ENCODE measurements around the gene NAIP.
"Not testable (repeated sequence)": the region's sequence is repeated elsewhere in the genome, so short reads cannot be mapped to it uniquely, and the experiment has no call there.

NAIP gene, protein sequence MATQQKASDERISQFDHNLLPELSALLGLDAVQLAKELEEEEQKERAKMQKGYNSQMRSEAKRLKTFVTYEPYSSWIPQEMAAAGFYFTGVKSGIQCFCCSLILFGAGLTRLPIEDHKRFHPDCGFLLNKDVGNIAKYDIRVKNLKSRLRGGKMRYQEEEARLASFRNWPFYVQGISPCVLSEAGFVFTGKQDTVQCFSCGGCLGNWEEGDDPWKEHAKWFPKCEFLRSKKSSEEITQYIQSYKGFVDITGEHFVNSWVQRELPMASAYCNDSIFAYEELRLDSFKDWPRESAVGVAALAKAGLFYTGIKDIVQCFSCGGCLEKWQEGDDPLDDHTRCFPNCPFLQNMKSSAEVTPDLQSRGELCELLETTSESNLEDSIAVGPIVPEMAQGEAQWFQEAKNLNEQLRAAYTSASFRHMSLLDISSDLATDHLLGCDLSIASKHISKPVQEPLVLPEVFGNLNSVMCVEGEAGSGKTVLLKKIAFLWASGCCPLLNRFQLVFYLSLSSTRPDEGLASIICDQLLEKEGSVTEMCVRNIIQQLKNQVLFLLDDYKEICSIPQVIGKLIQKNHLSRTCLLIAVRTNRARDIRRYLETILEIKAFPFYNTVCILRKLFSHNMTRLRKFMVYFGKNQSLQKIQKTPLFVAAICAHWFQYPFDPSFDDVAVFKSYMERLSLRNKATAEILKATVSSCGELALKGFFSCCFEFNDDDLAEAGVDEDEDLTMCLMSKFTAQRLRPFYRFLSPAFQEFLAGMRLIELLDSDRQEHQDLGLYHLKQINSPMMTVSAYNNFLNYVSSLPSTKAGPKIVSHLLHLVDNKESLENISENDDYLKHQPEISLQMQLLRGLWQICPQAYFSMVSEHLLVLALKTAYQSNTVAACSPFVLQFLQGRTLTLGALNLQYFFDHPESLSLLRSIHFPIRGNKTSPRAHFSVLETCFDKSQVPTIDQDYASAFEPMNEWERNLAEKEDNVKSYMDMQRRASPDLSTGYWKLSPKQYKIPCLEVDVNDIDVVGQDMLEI (N-terminal part only)

GRCh38 chr5:71025289-71025953 lies at the start of gene NAIP:
NAIP (minus strand) TSS chr5:71025339; CDS start chr5:71012915, 12,424 bp downstream.
- not testable (repeated sequence) for DNase-seq

DNA sequence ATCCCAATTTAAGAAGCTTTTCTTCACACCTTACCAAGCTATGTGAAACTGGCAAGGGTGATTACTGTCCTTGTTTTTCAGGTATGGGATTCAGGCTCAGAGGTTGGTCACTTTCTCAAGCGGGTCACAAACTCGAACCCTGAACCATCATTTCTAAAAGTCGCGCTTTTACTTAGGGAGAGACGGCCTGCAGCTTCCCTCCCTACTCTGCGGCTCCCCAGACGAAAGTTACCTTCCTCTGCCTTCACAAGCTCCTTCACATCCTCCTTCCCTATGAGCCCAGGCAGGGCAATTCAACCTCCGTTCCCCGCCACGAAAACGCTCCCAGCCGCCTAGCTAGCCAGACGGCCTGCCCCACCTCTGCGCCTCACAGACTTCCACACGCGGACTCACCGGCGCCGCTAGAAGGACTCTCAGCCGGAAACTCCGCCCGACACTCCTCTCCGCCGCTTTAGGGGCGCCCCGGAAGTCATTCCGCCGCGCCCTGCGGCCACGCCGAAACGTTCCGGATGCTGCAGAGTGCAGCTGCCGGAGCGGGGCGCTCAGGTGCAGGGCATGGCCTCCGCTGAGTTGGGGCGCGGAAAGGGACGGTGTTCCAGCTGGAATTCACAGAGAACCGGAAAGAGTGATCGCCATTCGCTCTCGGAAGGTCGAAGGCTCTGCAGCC lies 42.3 kb upstream of the NAIP start, which contains the start of gene GTF2H2:
TSS of gene GTF2H2 (minus strand) at position 415 of the 667 bp plus-strand sequence. CDS start 4,913 bp downstream, outside the sequence.
- not testable (repeated sequence) for DNase-seq

DNA sequence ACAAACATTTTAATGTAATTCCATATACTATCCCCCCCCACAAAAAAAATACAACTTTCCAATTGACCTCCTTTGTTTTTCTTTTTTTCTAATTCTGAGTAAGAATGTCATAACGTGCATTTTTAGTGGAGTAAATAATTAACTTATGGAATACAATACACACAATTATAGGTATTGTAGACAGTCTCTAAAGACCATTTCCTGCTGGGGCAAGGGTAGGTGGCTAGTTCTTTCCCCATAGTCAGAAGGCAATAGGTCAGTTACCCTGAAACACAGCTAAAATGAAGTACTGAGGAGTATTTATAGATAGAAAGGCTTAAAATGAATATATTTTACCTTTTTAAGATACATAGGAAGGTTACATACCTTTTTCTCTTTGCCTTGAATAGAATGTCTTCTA lies 36.2 kb upstream of the NAIP start:
- DNase-seq, result not testable (repeated sequence)

GRCh38 chr5:71059426-71059825 lies 34.3 kb upstream of the NAIP start:
- not testable (repeated sequence) for DNase-seq

- not testable (repeated sequence) for DNase-seq
Observed at GRCh38 chr5:71044808-71045207, 19.7 kb upstream of the NAIP start.

DNA sequence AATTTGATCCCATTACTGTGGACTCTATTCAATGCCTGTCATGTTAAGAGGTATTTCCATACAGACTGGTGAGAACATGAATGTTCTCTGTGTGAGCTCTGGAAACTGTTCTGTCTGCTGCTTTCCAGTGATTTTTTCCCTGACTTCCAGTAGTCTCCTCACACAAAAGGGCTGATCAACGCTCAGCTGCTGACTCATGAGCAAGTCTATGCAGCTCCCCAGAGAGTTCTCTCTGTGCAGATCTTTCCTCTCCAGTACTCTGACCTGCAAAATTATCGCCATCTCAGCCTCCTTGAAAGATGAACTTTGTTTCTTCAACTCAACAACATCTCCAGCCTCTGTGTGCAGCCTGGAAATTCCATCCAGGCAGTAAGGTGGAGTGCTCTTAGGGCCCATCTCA lies 19.0 kb upstream of the NAIP start:
- not testable (repeated sequence) for DNase-seq

GRCh38 chr5:71031046-71031776 lies 6.1 kb upstream of the NAIP start:
- DNase-seq, result not testable (repeated sequence)

- not testable (repeated sequence) for DNase-seq
Observed at GRCh38 chr5:71020643-71021042, 4.5 kb downstream of the NAIP start.

GRCh38 chr5:71018376-71019005 lies 6.6 kb downstream of the NAIP start:
- not testable (repeated sequence) for DNase-seq

GRCh38 chr5:71014176-71014575 lies 11.0 kb downstream of the NAIP start:
- no peak for DNase-seq

GRCh38 chr5:71013575-71013974 lies 11.6 kb downstream of the NAIP start:
- DNase-seq, result no peak

GRCh38 chr5:71011194-71011792 lies 13.8 kb downstream of the NAIP start:
- no peak for DNase-seq

- DNase-seq, result not testable (repeated sequence)
Observed at GRCh38 chr5:71006983-71007382, 18.2 kb downstream of the NAIP start.

DNA sequence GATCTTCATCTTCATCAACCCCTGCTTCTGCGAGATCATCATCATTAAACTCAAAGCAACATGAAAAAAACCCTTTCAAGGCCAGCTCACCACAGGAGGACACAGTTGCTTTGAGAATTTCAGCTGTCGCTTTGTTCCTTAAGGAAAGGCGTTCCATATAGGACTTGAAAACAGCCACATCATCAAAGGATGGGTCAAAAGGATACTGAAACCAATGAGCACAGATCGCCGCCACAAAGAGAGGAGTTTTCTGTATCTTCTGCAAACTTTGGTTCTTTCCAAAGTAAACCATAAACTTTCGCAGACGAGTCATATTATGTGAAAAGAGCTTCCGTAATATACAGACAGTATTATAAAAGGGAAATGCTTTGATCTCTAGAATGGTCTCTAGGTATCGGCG lies 40.3 kb downstream of the NAIP start:
- not testable (repeated sequence) for DNase-seq

DNA sequence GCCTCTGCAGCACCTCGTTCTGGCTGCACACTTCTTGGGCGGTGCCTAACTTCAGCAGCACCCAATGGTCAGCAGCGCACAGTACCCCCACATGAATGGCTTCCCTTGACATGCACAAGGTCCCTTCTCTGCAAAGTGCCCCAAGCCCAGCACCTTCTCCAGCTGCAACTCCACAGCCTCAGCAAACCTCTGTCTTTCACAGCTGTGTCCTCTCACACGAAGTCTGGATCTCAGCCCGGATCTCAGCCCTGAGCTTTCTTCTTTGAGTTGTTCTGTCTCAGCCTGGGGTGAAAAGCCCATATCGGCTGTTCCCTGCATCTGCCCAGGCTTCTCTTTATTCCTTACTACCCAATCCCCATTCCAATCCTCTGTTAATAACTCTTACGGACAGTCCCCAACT lies 57.9 kb downstream of the NAIP start:
- DNase-seq, result not testable (repeated sequence)

GRCh38 chr5:70964531-70964930 lies 60.6 kb downstream of the NAIP start:
- DNase-seq, result not testable (repeated sequence)

- DNase-seq, result not testable (repeated sequence)
Observed at GRCh38 chr5:70953068-70953467, 72.1 kb downstream of the NAIP start.

GRCh38 chr5:70932560-70932959 lies 92.6 kb downstream of the NAIP start:
- not testable (repeated sequence) for DNase-seq

DNA sequence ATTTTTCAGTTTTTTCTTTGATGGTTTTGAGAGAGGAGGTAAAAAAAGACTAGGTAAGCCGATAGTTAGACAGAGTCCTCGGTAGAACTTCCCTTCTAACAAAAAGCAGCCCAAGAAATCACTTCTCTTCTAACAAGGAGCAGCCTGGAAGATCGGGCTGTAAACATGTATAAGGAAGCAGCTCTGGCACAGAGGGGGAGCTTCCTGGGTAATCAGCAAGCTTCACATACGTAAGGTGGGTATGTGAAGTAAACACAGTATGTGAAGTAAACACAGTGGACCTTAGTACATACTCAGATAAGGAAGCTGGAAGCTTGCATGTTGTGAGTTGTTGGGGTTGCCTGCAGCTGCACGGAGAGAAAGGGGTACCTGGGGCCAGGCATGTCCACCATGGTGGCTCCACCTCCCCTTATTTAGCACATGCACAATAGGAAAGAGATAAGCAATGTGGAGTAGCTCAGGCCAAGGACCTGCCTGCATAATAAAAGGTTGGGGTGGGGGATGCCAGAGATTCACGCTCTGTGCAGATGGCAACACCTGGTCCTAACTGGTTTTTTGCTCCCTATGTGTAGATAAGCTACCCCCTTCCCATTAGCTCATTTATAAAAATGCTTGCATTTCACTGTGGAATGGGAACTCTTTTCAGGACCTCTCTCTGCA lies 93.3 kb downstream of the NAIP start:
- DNase-seq, result not testable (repeated sequence)

DNA sequence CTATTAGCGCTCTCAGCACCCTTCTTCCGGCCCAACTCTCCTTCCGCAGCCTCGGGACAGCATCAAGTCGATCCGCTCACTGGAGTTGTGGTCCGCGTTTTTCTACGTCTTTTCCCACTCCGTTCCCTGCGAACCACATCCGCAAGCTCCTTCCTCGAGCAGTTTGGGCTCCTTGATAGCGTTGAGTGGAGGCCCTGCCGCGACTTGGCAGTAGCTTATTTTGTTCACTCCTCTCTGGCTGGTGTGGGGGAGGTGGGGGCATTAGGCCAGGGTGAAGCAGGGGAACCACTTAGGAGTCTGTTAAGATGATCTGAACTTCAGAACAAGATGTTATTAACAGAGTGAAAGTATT lies 100.0 kb downstream of the NAIP start:
- not testable (repeated sequence) for DNase-seq
